ENCODE data around the gene SLC26A2. TPM values are rescaled to one million over a fixed set of nuclear protein-coding genes. Genes with fewer than 3 reads are reported as not detected.
A peak's percentile ranks its signal among the peaks of the same experiment; 100 is the strongest.

SLC26A2 gene
- total RNA-seq, 1 experiment from 2014 or later = 10.8 TPM

DNA sequence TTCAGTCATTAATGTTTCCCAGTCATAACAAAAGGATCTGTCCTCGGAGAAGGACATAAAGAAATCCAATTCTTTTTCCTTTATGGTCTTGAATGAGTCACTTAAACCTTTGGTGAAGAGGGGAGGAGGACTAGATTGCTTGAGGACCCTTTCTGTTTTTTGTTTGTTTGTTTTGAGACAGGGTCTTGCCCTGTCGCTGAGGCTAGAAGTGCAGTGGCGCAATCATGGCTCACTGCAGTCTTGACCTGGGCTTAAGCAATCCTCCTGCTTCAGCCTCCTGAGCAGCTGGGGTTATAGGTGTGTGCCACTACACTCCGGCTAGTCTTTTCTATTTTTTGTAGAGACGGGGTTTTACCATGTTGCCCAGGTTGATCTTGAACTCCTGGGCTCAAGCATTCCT, 27.6 kb downstream of the SLC26A2 start:
- no peak for TF ChIP-seq EZH2 (IDR thresholded peaks at IDR 0.05; ENCODE audit: low read length, unreplicated experiment)
- TF ChIP-seq CTCF (conservative IDR thresholded peaks at IDR 0.05; ENCODE audit: low read depth, low read length) = no peak
- TF ChIP-seq EZH2phosphoT487 (IDR thresholded peaks at IDR 0.05; ENCODE audit: borderline replicate concordance, low read length) = no peak
- Histone ChIP-seq H3K9ac (ENCODE audit: low read length) (no peak overlapping the region), H3K9me3 (ENCODE audit: low read length) (no peaks in the 10 kb centered on the region), H4K20me1 (ENCODE audit: low read length) (no peaks in the 10 kb centered on the region), H3K36me3 (ENCODE audit: low read depth, low read length) (no peaks in the 10 kb centered on the region), H3K27me3 (ENCODE audit: low read length) (no peaks in the 10 kb centered on the region), H3K4me3 (ENCODE audit: low read length) (no peak overlapping the region), H2AFZ (ENCODE audit: low read length) (no peak overlapping the region), H3K4me2 (ENCODE audit: low read length) (no peak overlapping the region), H3F3A (ENCODE audit: low read length, unreplicated experiment) (no peaks in the 10 kb centered on the region), H3K79me2 (ENCODE audit: low read length) (no peaks in the 10 kb centered on the region), H3K4me1 (ENCODE audit: insufficient read depth, low read length) (no peaks in the 10 kb centered on the region), H3K27ac (ENCODE audit: low read length) (no peak overlapping the region), H3K9me2 (replicated peaks; ENCODE audit: low read length) (no peaks in the 10 kb centered on the region)
- DNase-seq (no peak), ATAC-seq (no peak)
- no TSS peak for BruUV-seq (replicated peaks)
- ChIA-PET POLR2A (ENCODE audit: unreplicated experiment) (no interaction called here), CTCF (no interaction called here)
- intact Hi-C loops (cut with micrococcal nuclease) = no loop called here

DNA sequence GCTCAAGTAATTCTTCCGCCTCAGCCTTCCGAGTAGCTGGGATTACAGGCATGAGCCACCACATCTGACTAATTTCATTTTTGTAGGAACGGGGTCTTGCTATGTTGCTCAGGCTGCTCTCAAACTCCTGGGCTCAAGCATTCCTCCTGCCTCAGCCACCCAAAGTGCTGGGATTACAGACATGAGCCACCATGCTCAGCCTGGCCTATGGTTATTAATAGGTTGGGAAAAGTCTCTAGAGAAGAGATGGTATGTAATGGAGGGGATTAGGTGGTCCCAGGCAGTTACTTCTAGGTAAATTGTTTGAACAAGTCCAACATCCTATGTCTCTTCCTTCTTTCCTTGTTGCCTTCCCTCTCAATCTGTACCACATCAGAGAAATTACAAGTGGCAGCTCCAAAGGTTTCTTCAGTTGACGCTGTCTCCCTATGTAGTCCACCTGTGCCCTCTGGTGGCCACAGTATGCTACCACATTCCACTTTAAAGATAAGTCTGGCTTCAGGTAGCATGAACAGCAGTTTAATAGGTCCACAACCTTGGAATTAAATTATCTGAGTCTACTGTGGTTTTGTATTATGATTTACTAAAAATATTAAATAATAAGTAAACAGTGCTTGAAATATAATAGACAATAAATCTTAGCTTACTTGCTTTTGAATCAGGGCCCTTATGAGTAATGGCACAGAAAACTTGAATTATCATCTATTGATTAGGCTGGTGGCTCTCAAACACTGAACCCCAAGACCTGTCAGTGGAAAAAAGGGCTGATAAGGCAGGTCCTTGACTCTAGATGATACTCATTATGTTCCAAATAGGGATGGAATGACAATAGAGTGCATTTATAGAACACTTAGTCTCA, 30.2 kb downstream of the SLC26A2 start:
- Histone ChIP-seq H3K4me1 (ENCODE audit: insufficient read depth, low read length) (no peaks in the 10 kb centered on the region), H3K27me3 (ENCODE audit: low read length) (no peaks in the 10 kb centered on the region), H3K36me3 (ENCODE audit: low read depth, low read length) (no peaks in the 10 kb centered on the region), H3K79me2 (ENCODE audit: low read length) (no peaks in the 10 kb centered on the region), H3K4me2 (ENCODE audit: low read length) (no peak overlapping the region), H3K4me3 (ENCODE audit: low read length) (no peak overlapping the region), H3K9ac (ENCODE audit: low read length) (no peak overlapping the region), H3K9me2 (replicated peaks; ENCODE audit: low read length) (no peaks in the 10 kb centered on the region), H3K27ac (ENCODE audit: low read length) (no peak overlapping the region), H3F3A (ENCODE audit: low read length, unreplicated experiment) (no peaks in the 10 kb centered on the region), H2AFZ (ENCODE audit: low read length) (no peak overlapping the region), H3K9me3 (ENCODE audit: low read length) (no peaks in the 10 kb centered on the region), H4K20me1 (ENCODE audit: low read length) (no peaks in the 10 kb centered on the region)
- DNase-seq = peak; percentile 95
- ChIA-PET CTCF (interaction anchor here (0.5 to 2.0 kb wide), 15 partner anchors 14 to 341 kb away, joined by 3 to 31 read pairs (median 5); no protein-coding TSS in a partner anchor), POLR2A (ENCODE audit: unreplicated experiment) (no interaction called here)
- ATAC-seq = peak; percentile 95
- TF ChIP-seq CTCF (conservative IDR thresholded peaks at IDR 0.05; ENCODE audit: low read depth, low read length) (peak; percentile 98), EZH2phosphoT487 (IDR thresholded peaks at IDR 0.05; ENCODE audit: borderline replicate concordance, low read length) (no peak)
- intact Hi-C loops (cut with micrococcal nuclease) = loop anchor here (1.0 to 5.0 kb wide), 5 partner anchors 28 to 353 kb away; no protein-coding TSS in a partner anchor
- BruUV-seq (replicated peaks) = no TSS peak

DNA sequence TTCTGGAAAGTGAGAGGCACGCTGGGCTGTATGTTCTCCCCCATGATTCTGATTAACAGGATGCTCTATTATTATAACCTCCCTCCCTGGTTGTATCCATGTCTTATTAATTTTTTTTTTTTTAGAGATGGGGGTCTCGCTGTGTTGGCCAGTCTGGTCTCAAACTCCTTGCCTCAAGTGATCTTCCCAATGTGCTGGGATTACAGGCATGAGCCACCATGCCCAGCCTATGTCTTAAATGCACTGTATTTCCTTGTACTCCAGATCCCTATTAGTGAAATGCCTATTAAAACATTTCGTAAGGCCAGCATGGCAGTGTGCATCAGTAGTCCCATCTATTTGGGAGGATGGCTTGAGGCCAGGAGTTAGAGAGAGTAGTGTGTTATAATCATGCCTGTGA, 32.9 kb downstream of the SLC26A2 start:
- no peak overlapping the region for H3K9ac ChIP-seq (ENCODE audit: low read length)
- H2AFZ ChIP-seq (ENCODE audit: low read length) = no peak overlapping the region
- no peak overlapping the region for H3K4me3 ChIP-seq (ENCODE audit: low read length)
- ChIA-PET CTCF (interaction anchor here (0.6 to 1.5 kb wide), 5 partner anchors 155 to 345 kb away, joined by 3 to 5 read pairs (median 4); no protein-coding TSS in a partner anchor), POLR2A (ENCODE audit: unreplicated experiment) (interaction anchor here (0.9 kb wide), 1 partner anchor 33 kb away, joined by 3 read pairs; the partner anchor contains the start of gene SLC26A2)
- H3K9me3 ChIP-seq (ENCODE audit: low read length) = no peaks in the 10 kb centered on the region
- TF ChIP-seq CTCF (conservative IDR thresholded peaks at IDR 0.05; ENCODE audit: low read depth, low read length) (no peak), EZH2phosphoT487 (IDR thresholded peaks at IDR 0.05; ENCODE audit: borderline replicate concordance, low read length) (no peak), EZH2 (IDR thresholded peaks at IDR 0.05; ENCODE audit: low read length, unreplicated experiment) (no peak)
- no peaks in the 10 kb centered on the region for H3K79me2 ChIP-seq (ENCODE audit: low read length)
- H3K4me2 ChIP-seq (ENCODE audit: low read length) = no peak overlapping the region
- no peaks in the 10 kb centered on the region for H3F3A ChIP-seq (ENCODE audit: low read length, unreplicated experiment)
- H3K27me3 ChIP-seq (ENCODE audit: low read length) = no peaks in the 10 kb centered on the region
- intact Hi-C loops (cut with micrococcal nuclease) = loop anchor here (5.0 kb wide), 1 partner anchor 356 kb away; no protein-coding TSS in a partner anchor
- no peak for ATAC-seq
- no peak overlapping the region for H3K27ac ChIP-seq (ENCODE audit: low read length)
- no peaks in the 10 kb centered on the region for H3K4me1 ChIP-seq (ENCODE audit: insufficient read depth, low read length)
- H4K20me1 ChIP-seq (ENCODE audit: low read length) = no peaks in the 10 kb centered on the region
- H3K36me3 ChIP-seq (ENCODE audit: low read depth, low read length) = no peaks in the 10 kb centered on the region
- no peaks in the 10 kb centered on the region for H3K9me2 ChIP-seq (replicated peaks; ENCODE audit: low read length)
- BruUV-seq (replicated peaks) = no TSS peak
- DNase-seq = no peak

All from PC-3 (cell line).